ENCODE data around the gene SNCB.

SNCB gene

DNA sequence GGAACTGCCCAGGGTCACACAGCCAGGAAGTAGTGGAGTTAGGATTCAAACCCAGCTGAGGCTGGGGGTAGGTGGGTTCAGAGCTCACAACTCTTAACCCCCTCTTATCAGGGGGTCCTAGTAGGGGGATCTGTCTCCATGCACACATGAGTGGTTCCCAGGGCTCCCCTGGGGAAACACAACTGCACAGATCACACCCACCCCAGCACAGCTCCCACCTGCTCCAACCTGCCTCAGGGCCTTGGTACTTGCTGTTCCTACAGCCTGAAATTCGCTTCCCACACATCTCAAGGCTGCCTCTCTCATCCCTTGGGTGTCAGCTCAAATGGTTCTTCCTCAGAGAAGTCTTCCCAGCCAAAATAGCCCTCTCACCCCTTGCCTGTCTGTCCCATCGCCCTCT lies 4.8 kb downstream of the SNCB start:
- no peak for DNase-seq (ENCODE audit: low read depth, low spot score)

DNA sequence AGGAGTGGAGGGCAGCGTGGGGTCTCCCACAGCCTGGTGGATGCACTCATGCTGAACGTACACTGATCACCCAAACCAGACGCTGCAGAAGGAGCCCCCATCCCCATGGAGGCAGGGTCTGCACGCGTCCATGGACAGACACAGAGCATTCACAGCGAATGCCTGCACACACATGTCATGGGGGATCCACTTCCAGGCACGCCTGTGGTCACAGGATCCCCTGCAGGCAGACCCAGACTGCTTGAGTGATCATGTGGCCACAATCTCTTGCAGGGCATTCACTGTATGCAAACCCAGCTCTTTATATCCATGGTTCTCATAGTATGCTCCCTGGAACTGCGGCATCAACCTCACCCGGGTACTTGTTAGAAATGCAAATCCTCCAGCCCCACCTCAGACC lies 5.4 kb downstream of the SNCB start:
- no peak for DNase-seq (ENCODE audit: low read depth, low spot score)

DNA sequence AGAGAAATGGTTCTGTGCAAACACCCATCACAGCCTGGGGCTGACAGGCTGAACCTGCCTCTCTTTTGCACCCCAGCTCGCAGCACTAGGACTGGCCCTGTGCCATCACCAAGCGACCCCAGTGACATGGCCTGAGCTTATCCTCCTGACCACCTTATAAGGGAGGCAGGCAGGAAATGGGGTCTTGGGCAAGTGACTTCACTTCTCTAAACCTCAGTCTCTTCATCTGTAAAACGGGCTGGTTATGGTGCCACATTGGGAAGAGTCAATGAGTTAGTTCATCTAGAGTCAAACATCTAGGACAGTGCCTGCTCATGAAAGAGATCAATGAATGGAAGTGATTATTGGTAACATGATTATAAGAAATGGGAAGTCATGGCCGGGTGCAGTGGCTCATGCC lies 6.2 kb downstream of the SNCB start:
- DNase-seq (ENCODE audit: low read depth, low spot score) = no peak

DNA sequence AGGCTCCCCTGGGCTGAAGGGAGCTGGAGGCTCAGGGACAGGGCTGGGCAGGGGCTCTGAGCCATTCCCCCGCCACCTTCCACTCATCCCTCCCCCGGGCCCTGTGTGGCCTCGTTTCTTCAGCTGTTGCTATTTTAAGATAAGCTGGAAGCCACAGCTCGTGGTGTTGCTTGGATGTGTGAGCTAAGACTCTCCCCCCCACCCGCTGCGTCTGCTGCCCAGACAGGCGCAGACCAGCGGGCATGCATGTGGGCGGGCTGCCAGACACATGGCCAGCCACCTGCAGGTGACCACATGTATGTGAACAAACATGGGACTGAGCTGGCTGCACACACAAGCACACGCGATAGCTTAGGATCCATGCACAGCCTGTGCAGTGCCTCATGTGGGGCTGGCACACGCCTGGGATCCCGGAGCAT lies 8.7 kb downstream of the SNCB start:
- DNase-seq (ENCODE audit: low read depth, low spot score) = no peak

DNA sequence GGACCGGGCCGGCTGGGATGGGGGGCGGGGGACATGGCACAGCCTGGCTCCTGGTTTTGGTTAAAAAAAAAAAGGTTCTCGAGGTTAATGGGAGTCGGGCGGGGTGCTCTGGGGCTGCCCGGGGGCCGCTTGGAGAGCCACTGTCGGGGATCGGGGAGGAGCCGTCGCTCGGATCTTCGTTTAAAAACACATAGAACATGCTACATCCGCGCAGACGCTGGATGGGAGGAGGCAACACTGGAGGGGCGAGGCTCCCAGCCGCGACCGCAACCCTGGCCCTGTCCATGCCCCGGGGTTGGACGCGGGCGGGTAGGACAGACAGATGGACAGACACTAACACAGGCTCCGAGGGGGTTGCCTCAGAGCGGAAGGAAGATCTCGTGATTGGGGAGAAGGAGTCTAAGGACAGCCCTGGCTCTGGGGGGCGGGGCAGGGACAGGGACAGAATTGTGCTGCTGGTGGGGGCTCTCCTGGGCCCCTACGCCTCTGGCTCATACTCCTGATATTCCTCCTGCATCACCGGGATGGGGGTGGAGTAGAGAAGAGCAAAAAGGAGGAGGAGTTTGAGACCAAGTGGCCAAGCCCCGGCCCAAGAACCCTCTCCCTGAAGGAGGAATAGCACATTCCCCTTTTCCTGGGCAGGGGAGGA lies 9.9 kb downstream of the SNCB start:
- DNase-seq (ENCODE audit: low read depth, low spot score) = no peak

DNA sequence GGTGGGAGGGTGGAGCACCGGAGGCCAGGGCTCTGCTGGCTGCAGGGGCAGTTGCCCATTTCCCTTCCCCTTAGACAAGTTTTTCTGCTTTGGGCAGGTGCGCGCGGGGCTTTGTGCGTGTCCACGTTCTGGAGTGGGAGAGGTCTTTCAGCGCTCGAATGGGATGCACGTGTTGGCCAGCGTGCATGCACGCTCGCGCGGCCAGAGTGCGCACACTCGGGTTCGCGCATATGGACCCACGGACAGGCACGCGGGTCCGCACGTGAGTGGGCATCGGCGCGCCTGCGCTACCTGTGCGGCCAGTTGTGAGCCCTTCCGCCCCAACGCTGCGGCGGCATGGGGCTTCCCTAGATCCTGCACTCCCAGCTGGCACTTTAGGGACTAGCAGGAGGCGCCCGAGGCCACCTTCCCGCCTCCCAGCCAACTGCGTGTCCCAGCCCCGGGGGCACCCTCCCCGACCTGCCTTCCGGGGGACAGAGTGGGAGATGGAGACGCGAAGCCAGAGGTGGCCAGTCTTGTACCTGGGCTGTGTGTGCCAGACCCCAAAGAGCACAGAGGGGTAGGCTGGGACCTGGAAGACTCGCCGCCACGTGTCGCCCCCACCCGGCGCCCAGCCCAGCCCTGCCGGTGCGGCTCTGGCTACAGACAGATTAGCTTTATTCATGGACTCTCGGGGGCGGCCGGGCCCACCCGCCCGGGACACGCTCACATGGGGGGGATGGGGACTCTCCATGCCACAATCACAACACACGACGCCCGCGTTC lies 10.6 kb downstream of the SNCB start:
- DNase-seq (ENCODE audit: low read depth, low spot score) = no peak

DNA sequence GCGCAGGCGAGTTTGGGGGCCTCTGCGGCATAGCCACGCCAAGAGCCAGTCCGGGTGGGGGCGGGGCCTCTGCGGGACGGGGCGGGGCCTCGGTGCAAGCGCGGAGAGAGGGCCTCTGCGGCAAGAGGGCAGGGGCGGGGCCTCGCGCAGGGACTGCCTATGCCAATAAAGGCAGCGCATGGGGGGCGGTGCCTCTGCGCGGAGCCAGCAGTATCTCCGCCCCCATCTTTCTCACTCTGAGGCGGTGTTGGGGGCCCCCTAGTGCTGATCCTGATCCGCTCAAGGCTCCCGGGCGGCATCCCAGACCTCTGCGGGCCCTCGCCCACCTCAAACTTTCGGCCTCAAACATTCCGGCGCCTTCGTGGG lies 11.1 kb downstream of the SNCB start:
- peak; percentile 67 for DNase-seq (ENCODE audit: low read depth, low spot score)

DNA sequence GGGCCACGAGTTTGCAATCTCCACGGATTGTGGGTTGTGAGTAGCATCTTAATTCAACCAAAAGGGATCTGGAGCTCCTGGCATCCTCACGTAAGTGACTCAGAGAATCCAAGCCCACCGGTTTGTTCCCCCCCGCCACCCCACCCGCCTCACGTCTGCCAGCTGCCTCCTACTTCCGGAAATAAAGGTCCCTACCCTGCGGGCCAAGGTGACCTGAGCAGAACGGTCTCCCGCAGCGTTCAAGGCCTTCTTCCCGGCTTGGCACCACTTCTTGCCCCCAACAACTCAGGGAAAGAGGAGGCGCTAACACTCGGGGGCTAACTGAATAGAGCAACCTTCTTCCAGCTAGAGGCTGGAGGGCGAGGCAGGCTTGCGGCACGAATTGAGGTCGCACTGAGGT lies 11.6 kb downstream of the SNCB start:
- no peak for DNase-seq (ENCODE audit: low read depth, low spot score)

DNA sequence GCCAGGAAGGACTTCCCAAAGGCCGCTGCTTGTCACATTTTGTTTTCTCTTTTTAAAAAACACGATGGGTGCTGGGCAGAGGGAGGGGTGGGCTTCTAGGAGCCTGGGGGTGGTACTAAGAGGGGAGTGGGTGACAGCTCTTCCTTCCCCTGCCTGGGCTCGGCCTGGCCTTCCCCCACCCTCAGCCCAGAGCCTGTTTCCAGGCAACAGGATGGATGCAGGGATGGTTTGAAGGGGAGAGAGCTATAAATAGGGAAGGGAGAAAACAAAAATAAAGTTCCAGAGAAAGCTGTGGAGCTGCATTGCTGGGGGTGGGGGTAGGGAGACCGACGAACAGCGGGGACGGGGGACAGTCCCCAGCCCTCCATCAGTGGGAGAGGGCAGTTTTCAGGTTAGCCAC lies 13.8 kb downstream of the SNCB start:
- DNase-seq (ENCODE audit: low read depth, low spot score) = no peak

DNA sequence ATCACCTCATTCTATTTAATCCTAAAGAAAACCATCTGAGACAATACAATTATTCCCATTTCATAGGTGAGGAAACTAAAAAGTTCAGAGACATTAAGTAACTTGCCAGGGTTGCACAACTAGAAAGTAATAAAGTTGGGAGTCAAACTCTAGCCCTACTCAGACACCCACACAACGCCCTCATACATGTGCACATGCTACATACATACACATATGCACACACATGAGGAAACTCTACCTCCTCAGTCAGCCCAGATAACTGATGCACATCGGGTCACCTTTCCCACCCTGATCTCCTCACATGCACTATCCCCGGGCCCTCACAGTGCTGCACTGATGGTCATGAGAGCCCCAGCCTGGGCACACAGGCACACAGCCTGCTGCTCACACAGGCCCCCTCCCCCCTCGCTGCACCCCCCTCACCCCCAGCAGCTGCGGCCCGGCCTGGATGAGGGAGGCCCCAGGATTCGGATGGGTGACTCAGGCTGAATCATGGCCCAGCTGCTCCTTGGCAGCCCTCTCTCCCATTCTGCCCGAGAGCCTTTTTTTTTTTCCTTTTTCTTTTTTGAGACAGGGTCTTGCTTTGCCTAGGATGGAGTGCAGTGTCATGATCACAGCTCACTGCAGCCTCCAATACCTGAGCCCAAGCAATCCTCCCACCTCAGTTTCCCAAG lies 15.4 kb downstream of the SNCB start:
- no peak for DNase-seq (ENCODE audit: low read depth, low spot score)

DNA sequence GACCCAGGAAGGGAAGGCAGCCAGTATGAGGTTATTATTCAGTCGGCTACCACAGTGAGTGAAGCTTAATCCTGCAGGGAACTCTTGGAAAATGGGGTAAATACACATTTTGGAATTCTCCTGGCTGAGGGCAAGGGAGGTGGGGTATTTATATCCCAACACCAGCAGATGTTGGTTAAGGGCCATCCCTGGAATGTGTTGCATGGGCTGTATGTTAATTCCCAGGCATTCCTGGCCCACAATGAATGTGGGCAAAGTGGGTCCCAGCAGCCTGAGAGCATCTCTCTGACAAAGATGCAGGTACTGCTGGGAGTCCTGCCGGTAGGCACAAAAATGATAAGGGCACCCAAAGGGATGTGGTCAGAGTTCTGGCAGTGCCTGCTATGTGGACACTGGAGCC lies 17.5 kb downstream of the SNCB start:
- no peak for DNase-seq (ENCODE audit: low read depth, low spot score)

DNA sequence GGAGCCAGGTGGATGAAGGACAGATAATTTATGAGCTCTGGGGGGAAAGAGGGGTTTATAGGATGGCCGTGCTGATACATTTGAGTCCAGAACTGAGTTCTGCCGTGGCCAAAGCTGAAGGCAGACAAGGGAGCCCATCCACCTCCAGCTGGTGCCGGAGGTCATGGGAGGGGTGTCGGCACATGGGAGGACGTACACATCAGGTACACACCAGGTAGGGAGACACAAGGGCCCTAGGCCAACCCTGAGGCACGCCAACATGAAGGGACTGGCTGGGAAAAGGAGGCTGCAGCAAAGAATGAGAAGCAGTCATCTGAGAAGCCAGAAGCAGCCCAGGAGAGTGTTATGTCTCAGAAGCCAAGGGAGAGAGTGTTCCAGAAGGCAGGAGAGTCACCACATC lies 18.3 kb downstream of the SNCB start:
- no peak for DNase-seq (ENCODE audit: low read depth, low spot score)

DNA sequence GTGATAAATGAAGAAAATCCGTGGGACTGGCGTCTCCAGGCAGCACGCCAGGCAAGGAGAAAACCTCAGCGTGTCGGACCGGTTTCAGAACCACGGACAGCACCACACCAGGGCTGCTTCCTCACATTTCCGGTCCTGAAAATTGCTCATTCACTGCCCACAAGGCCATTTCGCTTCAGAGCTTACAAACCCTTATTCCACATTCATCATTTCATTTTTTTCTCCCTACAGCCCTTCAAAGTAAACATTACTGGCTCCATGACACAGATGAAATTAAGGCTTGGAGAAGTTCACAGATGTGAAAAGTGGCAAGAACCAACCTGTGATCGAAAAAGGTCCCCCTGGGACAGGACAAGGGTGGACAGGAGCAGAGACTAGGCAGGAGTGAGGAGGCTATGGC lies 18.9 kb downstream of the SNCB start:
- no peak for DNase-seq (ENCODE audit: low read depth, low spot score)

DNA sequence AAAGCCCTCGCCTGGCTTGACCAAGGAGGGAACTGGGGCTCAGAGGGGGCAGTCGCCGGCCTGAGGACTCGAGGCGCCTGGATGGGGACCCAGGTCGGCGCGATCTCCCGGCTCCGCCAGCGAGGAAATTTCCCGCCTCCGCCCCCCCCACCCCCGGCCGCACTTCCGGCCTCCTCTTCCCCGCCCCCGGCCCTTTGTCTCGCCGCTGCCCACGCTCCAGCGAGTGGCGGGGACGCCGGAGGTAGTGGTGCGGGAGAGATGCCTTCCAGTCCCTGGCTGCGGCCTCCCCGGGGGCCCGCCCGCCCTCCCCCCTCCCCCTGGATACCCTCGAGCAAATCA lies 19.9 kb downstream of the SNCB start:
- DNase-seq (ENCODE audit: low read depth, low spot score) = no peak

DNA sequence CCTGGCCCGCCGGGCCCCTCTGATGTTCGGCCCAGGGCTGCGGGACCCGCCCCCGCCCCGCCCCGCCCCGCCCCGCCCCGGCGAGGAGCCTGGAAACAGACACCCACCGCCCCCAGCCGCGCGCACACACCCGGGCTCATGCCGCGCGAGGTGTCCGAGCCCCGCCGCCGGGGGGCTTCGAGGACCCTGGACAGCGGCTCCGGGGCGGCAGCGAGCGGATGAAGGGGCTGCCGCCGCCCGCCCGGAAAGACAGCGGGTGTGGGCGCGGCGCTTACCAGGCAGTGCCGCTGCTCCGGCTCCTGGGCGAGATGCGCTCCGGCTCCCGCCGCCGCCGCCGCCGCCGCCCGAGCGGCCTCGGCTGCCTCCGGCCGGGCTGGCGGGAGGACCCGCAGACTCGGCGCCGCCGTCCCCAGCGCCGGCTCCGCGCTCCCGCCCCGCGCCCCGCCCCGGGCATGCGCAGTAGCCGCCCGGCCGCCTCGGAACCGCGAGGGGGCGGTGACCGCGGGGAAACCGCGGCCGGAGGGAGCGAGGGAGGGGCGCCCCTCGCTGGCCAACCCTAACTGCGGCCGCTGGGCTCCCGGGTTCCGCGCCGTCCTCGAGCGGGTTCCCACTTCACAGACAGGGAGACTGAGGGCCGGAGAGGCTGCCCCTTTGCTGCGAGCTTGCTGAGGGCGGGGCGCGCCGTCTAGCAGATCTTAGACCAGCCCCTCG lies 20.5 kb downstream of the SNCB start, which contains the start of gene GPRIN1:
Gene GPRIN1, minus strand, starts transcription at position 433 of the 711 bp plus-strand sequence. CDS start 10,322 bp downstream, outside the sequence.
- no peak for DNase-seq (ENCODE audit: low read depth, low spot score)

DNA sequence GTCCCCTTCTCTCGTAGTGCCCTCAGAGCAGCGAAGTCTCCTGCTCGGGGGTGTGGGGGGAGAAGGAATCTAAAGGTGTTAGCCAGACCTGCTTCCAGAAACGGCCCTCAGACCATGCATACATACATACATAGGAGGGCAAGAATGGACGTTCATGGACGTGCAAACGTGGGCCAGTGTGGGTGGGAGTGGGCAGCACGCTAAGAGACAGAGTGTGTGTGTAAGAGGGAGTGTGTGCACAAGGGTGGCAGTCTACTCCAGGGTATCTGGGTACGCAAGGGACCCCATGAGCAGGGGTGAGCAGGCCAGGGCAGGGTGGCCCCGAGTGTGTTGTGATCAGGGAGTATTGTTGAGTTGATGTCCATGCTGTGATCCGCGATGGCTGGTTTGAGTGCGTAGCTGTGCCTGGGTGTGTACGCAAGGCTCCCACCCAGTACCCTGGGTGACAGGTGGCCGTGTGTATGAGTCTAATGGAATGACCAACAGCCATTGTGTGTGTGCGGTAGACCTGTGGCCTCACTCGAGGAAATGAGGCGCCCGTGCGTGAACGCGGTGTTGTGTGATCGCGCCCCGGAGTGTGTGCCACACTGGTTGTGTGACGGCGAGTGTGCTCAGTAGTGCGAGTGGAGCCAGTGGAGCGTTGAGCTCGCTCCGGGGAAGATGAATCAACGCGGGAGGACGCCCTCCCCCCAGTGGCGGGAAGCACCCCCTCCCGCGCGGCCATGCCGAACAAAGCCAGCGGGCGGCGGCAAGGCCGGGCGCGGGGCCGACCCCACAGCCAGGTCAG lies 21.2 kb downstream of the SNCB start:
- no peak for DNase-seq (ENCODE audit: low read depth, low spot score)

DNA sequence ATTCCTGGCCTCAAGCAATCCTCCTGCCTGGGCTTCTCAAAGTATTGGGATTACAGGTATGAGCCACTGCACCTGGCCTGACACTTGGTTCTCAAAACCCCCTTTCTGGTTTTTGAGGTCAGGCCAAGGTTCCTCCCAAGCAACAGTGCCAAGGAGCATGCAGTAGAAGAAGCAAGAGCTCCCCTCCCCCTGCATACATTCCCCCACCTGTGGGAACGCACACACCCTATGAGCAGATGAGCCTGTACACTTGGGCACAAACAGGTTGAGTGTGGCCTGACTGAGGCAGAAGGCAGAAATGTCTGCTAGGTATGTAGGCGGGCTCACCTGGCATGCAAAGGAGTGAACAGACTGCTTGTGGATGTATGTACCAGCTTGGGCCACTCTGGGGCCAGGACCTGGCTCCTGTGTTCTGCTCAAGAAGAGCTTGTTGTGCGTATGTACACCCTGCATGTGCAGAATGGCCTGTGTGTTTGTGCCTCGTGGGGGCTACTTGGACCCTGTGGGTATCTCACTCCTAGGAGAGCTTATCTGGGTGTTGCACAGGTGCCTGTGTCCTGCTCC lies 22.1 kb downstream of the SNCB start:
- no peak for DNase-seq (ENCODE audit: low read depth, low spot score)

DNA sequence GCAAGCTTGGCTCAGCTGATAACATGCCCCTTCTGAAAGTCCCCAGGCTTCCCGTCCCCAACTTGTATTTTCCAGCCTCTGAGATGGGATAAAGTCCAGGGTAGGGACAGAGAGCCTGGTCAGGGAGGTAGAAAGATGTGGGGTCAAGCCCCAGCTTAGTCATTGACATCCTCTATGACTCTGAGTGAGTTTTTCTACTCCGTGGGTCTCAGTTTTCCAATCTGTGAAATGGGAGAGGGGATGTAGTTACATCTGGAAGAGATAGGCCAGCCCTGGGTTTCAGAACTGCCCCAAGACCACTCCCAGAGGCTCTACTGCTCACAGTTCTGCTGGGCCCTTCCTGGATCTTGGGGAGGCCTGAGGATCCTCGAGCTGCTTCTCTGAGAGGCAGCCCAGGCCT lies 23.5 kb downstream of the SNCB start:
- DNase-seq (ENCODE audit: low read depth, low spot score) = no peak

DNA sequence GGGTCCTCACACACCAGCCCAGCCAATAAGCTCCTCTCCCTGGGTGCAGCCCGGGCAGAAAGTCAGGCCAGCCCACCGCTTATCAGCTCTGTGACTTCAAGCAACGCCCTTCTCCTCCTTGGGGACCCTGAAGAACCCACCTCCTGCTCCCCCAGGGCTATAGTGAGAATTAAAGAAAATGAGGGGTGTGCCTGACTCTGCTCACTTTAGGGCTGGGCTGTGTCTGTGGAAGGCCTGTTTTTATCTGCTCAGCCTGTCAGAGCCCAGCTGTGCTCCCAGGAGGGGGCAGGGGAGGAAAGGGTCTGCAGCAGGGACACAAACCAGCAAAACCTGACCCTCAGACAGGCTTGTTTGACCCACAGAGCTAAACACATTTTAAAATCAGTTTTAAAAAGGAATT lies 24.3 kb downstream of the SNCB start:
- no peak for DNase-seq (ENCODE audit: low read depth, low spot score)

DNA sequence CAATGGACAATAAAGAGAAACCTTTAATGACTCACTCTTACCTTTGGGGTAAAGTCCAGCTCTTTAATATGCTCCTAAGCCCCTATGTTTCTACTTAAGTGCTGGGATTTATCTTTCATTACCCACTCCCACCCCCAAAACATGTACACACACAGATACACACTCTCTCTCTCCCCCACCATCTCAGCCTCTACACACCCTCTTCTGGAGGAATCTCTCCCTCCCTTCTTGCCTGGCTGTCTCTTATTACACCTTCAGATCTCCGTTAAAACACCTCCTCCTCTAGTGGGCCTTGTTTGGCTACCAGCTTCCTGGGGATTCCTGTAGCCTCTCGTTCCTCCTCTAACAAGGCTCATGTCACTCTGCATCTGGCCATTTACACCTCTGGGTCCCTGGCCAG lies 27.2 kb downstream of the SNCB start:
- no peak for DNase-seq (ENCODE audit: low read depth, low spot score)

DNA sequence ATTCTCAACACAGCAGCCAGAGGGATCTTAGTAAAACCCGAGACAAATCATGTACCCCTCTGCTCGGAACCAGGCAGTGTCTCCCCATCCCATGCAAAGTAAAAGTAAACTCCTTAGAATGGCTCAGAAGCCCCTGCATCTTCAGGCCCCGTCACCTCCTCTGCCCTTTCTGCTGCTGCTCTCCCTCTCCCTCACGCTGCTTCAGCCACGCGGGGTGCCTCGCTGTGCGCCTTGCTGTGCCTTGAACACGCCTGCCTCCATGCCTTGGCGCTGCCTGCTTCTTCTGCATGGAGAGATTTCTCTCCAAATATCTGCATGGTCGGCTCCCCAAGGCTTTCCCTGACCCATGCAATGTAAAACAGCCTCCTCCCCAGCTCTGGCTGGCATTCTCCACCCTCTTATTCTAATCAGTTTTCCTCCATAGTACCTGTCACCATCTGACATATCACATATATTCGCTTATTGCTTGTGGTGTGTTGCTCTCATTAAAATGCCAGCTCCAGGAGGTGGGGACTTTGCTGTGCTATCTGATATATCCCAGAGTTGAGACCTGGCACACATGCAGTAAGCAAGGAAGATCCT lies 28.3 kb downstream of the SNCB start:
- no peak for DNase-seq (ENCODE audit: low read depth, low spot score)
